ENCODE data around the gene IL36A.

Gene IL36A

DNA sequence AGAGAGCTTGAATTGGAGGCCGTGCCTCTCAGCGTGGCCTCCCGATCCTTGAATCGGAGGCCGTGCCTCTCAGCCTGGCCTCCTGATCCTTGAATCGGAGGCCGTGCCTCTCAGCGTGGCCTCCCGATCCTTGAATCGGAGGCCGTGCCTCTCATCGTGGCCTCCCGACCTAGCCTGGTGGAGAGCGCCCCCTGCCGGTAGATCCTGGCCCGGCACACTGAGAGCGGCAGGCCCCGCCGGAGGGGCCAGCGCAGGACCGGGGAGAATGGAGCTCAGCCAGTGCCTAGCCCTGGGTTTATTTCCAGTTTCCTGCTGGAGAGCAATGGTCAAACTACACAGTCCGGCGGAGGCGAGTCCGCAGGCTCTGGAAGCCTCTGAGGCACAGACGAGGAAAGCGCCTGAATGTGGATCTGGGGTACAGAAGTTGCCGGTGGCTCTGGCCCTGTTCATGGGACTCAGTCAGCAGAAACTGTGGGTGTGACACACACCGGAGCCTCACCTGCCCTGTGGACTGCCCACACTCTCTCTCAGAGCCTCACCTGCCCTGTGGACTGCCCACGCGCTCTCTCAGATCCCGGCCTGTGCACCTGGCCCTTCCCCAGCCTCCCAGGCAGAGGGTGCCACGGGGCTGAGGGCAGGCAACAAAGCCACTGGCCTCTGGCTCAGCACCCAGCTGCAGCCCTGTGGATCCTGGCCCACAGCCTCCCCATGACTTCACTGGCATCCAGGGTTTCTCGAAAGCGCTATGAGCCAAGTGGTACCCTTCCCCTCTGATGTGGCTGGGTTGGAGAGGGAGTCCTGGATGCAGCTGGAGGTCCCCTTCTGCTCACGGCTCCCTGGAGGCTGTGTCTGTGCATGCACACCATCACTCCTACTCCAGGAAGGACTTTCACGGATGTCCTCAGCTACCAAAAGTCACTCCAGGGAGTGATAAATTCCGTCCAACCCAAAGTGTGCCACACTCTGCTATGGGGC, 45.9 kb downstream of the IL36A start:
- DNase-seq = no peak

DNA sequence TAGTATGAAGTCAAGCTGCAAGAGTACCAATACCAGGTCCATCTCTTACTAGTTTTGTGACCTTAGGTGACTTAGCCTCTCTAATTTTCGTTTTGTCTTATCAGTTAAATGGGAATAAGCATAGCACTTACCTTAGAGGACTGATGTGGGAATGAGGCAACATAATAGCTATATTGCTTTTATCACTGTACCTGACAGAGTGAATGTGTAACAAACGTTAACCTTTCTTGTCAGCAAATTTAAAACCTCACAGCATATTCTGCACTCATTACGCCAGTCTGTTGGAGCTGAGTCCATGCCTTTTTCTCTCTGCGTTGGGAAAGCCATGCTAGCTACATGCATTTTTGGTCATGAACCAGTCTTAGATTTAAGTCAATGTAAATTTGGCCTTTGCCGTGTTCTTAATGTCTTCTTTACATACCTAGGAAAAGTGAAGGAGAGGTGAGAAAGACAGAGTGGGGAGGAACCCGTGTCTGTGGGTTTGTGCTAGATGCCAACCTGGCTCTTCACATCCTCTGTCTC, 47.2 kb downstream of the IL36A start, which contains the start of gene IL36B:
TSS of gene IL36B (minus strand) at position 472 of the 522 bp plus-strand sequence.
- no peak for DNase-seq

DNA sequence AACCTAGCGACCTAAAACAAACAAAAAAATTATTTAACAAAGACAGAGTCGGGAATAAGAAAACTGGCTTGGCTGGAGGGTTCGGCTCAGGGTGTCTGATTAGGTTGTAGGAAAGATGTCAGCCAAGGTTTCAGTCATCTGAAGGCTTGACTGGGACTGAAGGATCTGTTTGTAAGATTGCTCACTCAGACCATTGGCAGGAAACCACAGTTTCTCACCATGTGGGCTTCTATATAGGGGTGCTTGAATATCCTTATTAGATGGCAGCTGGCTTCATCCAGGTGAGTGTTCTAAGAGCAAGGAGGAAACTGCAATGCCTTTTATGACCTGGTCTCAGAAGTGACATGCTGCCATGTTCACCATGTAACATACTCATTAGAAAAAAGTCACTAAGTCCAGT, 48.4 kb downstream of the IL36A start:
- no peak for DNase-seq

DNA sequence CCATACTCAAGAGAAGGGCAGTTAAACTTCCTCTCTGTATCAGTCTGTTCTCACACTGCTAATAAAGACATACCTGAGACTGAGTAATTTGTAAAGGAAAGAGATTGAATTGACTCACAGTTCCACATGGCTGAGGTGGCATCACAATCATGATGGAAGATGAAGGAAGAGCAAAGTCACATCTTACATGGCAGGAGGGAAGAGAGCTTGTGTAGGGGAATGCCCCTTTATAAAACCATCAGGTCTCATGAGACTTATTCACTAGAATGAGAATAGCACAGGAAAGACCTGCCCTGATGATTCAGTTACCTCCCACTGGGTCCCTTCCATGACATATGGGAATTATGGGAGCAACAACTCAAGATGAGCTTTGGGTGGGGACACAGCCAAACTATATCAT, 48.8 kb downstream of the IL36A start:
- DNase-seq = no peak

DNA sequence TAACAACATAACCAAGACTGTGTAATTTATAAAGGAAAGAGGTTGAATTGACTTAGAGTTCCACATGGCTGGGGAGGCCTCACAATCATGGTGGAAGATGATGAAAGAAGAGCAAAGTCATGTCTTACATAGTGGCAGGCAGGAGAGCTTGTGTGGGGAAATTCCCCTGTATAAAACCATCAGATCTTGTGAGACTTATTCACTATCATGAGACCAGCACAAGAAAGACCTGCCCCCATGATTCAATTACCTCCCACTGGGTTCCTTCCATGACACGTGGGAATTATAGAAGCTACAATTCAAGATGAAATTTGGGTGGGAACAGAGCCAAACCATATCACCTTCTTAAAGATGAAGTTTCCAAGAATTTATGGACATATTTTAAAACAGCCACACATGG, 51.3 kb downstream of the IL36A start:
- DNase-seq = no peak

DNA sequence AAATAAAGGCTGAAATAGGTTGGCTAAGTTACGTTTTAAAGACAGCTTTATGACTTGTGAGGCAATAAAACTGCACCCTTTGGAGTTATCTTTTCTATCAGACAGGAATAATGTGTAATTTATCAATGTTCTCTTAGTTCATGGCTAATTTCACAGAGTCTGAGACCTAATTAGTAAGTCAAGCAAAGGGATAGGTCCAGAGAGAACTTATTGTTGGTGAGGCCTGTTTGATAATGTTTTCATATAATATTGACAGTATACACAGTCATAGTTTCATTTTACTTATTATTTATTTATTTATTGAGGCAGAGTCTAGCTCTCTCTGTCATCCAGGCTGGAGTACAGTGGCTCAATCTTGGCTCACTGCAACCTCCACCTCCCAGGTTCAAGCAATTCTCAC, 51.9 kb downstream of the IL36A start:
- no peak for DNase-seq
